ENCODE data around the gene TSPAN1.

The TSPAN1 gene

DNA sequence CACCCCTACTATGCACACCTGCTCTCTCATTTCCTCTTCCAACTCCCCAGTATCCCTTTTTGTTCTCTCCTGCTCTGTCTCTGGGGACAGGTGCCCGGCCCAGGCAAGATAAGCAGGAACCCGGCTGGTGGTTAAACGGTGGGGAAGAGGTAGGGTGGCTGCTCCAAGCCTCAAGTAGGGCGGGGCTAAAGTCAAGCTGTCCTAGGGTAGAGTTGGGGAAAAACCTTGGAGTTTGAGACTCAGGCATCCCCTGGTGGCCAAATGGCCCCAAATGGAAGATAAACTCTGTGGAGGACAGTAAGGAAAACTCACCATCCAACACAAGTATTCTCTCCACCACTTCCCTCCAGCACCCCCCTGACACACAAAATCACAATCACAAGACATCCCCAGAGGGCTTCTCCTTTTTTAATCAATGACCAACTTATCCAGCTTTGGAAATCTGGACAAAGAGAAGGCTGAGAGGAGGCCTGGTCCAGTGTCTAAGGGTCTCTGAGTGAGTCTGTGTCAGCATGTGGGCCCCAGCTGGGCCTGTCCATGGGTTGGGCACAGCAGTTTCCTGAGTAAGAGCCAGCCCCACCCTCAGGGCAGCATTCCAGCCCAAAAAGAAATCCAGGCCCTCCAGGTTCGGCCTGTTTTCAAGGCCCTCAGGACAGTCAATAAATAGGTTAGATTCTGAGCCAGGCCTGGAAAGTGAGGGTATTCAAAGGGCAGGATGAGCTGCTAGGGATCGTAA, 13.6 kb downstream of the TSPAN1 start:
- no peak for DNase-seq

DNA sequence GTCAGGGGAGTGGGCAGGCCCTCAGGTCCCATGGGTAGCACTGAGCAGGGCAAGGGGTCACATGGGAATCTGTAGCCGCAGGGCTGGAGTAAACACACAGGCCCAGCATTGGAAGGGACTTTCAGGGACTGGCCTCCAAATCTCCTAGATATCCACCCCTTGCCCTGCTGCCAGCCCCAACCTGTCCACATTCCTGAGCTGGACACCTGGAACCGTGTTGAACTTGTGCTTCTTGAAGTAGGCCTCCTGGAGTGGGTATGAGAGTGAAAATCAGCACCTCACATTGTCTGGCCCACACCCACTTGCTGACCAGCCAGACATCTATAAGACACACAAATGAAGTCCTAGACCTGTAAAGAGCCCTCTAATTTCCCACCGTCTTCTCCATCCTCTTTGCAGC, 15.7 kb downstream of the TSPAN1 start:
- no peak for DNase-seq

DNA sequence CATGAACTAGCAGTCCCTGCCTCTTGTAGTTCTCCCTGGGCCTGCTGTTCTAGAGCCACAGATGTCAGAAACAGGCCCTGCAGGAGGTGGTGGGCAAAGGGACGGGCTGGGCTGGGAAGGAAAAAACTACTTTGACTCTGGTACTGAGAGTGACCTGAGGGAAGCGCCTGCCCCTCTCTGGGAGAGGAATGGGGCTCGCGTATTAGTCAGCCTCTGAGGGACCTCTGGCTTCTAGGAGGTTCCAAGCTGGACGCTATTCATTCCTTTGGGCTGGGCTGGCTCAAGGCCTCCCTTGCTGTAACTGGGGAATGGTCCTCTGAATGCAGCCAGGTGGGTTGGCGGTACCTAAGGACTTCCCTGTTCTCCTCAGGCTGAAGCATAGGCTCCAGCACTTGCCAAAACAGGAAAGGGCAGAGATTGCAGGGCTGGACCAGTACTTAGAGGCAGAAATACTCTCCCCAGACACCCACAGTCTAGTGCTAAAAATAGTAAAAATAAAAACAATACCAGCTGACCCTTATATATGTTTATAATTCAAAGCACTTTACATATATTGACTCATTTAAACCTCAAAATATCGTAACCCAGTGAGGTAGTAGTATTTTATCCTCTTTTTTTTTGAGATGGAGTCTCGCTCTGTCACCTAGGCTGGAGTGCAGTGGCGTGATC, 16.3 kb downstream of the TSPAN1 start:
- no peak for DNase-seq

DNA sequence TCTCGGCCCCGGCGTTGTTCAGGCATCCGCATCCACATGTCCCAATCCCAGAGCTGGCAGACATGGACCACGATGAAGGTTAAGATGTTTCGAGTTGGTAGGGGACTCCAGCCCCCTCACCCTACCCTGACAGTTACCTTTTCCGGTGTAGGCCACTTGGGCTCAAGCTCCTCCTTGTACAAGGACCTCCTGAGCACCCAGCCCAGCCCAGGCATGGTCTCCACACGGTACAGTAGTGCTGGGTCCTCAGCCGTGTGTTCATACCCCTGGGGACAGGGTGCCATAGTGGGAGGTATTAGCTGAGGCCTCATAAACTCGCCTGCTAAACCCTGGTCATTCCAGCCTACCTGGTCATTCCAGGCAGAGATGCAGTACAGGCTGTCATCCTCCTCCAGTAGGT, 17.3 kb downstream of the TSPAN1 start:
- no peak for DNase-seq

DNA sequence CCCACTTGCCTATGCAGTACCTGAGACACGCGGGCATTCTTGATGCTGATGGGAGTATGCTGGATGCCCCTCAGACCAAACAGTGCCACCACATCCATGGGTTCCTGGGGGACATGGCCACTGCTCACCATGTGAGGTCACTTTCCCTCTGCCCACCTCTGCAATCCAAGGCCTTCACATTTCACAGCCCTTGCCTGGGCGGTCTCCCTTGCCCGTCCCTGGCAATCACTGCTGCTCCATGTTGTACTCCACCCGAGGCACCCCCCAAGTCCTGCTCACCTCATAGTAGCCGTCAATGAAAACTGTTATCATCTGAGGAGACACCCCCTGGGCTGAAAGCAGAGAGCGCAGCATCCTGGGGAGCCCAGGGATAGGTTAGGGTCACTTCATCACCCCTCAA, 18.4 kb downstream of the TSPAN1 start:
- DNase-seq = no peak

DNA sequence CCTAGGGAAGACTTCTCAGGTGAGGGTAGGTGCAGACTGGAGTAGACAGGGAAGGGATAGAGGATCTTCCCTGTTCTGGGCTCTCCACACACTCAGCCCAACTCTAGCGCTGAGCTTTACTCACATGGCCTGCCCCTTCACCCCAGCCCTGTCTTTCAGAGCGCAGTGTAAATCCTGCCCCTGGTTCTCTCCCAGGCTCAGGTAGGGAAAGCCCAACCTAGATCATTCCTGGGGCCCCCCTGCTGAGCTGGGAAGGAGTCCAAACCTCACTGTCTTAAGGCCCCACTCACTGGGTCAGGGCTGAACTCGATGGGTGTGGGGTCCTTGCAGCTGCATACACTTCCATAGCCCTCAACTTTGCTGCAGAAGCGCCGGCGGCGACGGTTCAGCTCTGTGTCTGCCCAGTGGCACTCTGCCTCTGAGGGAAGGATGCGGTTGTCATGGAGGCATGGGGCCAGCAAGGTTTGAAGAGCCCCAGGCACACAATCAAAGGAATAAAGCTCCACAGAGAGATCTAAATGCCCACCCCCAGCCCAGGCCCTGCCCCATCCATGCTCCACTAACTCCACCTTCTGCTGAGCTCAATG, 19.2 kb downstream of the TSPAN1 start:
- peak; percentile 43 for DNase-seq

DNA sequence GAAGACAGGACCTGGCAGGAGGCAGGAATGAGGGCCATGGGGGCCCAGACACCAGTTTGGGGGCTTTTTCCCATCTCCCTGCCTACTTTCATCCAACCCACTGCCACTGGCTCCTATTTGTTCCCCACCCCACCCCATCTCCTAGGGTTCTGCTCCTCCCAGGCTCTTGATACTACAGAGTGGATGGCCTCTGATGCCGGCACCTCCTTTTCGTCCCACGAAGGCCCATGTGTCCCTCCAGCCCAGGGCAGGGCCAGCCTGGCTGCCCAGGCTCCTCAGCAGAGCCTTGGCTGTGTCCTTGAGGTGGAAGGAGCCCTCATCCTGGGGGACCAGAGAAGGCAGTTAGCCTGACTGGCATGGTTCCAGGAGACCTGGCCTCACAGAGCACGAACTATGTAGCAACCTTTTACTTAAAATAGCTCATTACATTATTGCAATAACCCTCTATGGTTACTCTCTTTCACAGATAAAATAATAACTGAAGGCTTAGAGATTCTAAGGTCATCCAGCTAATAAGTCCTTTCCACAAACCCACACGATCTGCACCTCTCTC, 19.8 kb downstream of the TSPAN1 start:
- DNase-seq = no peak

DNA sequence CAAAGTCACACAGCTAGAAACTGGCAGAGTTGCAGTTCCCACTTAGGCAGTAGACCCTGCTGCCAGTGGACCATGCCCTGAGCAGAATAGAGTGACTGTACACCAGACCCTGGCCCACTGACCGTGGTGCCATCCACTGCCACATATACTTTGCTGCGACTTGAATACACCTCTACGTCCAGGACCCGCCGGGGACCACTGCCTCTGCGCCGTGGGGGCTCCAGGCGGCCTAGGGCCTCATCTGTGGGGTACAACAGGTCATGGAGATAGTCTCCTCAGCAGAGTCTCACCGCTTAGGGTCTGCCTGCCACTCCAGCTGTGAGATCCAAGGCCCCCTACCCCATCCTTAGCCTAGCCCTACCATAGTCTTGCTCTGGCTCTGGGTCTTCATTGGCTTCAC, 21.7 kb downstream of the TSPAN1 start:
- DNase-seq = no peak

DNA sequence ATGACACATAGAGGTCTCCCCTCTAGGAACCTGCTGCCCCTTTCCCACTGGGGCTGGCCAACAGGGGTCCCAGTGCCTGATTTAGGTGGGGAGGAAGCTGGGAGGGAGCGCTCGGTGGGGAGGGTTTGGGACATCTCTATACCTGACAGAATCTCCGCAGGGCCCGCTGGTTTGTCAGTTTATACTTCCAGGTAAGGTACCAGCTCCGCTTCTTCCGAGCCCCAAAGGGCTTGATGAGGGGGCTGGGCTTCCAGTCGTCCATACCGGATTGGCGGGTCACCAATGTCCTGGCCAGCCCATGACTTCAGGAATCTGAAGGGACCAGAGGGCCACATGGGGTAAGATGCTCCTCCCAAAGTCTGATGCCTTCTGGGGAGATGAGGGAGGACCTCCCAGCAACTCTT, 22.7 kb downstream of the TSPAN1 start:
- DNase-seq = no peak

DNA sequence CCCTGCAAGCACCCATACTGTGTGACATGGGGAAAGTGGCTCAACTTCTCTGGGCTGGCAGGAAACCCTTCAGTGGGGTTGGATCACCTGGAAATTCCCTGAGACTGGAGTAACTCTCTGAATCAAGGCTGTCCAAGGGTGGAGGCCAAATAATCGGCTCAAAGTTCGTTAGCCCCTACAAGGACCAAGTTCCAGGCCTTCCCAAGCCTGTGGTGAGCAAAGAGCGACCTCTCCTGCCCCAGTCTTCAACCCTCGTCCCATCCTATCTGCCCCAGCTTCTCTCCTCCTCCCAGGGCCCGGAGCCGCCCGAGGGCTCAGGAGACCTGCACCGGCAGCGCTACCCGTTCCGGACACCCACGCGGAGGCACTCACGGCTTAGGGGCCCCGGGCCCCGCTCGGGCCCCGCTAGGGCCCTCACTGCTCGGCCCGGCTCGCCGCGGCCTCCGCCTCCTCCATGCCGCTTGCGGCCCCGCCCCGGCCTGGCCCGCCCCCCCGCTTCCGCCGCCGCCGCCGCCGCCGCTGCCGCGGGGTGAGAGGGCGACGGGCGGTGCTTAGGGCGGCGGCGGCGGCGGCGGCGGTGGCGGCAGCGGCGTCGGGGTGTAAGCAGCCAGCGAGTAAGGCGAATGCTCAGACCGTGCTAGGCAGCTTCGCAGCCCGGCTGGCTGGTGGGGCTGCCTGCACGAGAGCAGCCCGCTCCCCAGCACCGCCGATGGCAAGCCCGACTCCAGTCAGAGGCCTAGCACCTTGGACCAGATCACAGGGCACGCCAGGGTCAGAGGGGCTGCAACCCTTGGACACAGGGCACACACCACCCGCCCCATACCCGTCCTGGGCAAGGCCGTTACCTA, 23.3 kb downstream of the TSPAN1 start, which contains the start of gene POMGNT1:
POMGNT1 (minus strand) TSS at position 471 of the 848 bp plus-strand sequence. CDS start 613 bp downstream, outside the sequence.
- DNase-seq = peak; percentile 60

DNA sequence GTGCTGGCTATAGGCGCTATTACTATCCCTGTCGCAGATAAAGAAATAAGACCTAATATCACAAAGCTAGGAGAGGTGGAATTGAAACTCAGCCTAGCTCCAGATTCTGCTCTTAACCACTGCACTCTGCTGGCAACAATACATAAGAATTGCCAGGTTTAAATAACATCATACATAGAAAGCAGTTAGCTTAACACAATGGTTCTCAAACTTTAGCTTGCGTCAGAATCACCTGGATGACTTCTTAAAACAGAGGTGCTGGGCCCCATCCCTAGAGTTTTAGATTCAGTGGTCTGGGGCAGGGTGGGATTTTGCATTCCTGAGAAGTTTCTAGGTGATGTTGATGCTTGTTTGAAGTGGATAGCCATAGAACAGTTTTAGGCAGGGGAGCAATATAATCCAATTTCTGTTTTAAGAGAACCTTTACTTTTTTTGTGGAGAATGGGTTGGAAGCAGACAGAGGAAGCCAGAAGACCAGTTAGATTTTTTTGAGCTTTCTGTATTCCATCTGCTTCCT, 24.4 kb downstream of the TSPAN1 start:
- no peak for DNase-seq

DNA sequence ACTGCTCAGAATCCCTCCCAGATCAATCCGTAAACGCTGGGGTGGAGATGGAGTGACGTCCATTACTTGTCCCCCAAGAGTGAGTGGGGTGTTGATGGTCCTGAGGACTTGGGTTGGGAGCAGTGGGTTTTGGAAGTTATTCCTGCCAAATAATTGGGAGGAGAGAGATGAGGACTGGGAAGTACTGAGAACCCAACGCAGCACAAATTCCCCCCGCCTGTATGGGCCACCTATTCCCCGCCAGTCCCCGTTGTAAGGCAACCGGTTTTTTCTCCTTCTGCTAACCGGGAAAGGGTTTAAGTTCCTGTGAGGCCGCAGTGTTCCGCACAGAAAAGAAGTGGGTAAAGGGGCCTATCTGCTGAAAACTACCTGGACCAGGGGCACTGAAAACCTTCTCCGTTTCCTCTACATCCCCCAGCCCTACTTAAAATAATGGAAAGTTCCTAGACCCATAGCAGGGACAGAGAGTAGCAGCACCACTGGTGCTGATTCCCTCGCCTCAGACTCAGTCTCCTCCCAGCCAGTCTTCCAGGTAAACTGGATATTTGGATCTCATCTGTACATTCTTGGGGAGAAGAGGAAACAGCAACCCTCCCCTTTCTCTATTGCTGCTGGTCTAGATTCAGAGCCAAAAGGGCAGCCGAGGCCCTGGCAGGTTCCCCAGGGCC, 29.0 kb downstream of the TSPAN1 start:
- peak; percentile 72 for DNase-seq

DNA sequence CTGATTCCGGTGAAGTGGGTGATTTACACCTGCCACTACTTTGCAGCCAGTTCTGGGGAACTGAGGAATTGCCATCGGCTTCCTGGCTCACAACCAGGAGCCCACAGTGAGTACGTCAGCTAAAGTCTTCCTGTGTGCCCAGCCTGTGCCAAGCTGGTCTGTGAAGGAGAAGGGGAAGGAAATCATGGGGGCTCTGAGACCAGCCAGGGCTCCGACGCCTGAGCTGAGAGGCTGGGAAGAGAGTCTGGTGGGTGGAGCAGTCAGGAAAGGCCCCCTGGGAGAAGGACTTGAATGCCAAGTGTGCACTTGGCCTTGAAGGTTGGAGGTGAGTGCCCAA, 29.5 kb downstream of the TSPAN1 start:
- peak; percentile 95 for DNase-seq

DNA sequence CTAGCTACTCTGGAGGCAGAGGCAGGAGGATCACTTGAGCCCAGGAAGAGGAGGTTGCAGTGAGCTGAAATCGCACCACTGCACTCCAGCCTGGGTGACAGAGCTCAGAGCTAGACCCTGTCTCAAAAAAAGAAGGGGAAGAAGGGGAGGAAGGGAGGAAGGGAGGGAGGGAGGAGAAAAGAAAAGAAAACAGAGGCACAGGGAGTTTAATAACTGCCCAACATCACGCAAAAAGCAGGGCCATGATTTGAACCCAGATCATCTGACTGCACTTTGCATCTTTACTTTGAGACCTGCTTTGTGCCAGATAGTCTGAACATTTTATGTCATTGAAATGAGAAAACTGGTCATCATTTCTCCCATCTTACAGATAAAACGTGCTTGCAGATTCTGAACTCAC, 30.3 kb downstream of the TSPAN1 start:
- DNase-seq = no peak

DNA sequence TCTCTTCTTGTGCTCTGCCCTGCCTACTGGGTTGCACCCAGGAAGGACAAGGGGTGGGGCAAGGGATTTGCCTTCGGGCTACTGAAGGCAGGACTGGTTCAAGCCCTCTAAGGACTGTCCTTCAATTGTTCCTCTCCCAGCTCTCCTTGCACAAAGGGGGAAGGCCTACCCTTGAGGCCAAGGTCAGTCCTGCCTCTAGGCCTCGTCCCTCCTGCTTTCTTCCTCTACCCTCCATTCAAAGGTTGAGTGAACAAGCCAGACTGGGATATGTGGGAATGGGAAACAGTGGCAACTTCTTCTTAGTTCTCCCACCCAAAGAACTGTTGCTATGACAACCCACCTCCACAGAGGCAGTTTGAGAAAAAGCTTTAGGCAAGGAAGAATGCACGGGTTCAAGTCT, 30.9 kb downstream of the TSPAN1 start:
- no peak for DNase-seq

DNA sequence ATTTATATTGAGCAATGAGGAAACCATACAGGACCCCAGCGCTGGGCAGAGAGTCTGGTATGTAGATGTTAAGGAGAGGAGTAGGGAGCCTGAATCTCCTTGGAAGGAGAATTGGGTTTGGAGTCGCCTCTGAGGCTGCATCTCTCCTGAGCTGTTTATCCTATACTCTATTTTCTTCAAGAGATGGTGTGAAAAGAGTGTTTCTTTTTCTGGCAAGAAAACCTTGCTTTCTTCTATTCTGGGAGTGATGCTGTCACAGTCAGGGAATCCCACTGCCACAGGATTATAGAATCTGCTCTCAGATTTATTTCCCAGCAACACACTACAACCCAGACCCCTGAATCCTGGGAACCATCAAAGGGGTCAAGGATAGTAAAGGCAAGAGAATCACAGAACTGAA, 31.5 kb downstream of the TSPAN1 start:
- no peak for DNase-seq

DNA sequence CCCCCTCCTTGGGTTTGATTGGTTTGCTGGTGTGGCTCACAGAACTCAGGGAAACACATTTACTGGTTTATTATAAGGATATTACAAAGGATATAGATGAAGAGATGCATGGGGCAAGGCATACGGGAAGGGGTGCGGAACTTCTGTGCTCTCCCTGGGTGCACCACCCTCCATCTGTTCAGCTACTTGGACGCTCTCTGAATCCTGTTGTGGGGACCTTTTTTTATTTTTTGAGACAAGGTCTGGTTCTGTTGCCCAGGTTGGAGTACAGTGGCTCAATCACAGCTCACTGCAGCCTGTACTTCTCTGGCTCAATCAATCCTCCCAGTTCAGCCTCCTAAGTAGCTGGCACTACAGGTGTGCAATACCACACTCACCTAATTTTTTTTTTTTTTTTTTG, 35.7 kb downstream of the TSPAN1 start:
- no peak for DNase-seq

DNA sequence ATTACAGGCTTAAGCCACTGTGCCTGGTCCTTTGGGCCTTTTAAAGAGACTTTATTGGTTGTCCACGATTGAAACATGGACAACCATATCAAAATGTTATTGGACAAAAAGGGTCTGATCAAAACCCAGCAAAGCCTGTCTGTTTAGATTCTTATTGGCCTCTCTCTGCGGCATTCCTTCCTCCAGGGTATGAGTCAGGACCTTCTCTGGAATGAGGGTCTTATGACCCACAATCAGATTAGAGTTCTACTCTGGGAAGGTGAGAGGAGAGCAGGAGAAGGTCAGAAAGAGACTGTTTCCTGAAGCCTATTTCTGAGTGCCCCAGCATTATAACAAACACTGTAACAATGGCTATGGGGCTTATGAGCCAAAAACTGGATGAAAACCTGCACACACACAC, 36.2 kb downstream of the TSPAN1 start:
- DNase-seq = no peak

DNA sequence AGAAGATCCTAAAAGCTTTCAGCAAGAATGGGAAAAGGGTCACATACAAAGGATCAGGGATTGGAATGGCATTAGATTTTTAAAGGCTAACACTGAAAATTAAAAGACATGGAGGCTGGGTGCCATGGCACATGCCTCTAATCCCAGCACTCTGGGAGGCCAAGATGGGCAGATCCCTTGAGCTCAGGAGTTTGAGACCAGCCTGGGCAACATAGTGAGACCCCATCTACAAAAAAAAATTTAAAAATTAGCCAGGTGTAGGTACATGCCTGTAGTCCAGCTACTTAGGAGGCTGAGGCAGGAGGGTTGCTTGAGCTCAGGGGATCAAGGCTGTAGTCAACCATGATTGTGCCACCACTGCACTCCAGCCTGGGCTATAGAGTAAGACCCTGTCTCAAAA, 40.6 kb downstream of the TSPAN1 start:
- no peak for DNase-seq

DNA sequence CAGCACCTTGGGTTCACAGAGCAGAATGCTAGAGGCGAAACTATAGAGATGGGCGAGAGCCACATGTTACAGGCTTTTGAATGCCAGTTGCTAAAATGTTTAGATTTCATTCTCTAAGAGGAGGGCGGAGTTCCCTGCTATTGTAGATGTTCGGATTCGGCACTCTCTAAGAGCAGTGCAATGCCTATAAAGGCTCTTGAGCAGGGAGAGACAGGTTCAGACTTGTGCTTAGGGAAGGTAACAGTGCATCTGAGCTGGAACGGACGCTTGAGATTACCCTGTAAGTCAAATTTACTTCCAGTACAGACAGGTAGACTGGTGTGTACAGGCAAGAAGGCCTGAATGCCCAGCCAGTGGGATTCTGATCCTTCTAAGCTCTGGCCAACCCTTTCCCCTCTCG, 43.6 kb downstream of the TSPAN1 start:
- DNase-seq = peak; percentile 99

DNA sequence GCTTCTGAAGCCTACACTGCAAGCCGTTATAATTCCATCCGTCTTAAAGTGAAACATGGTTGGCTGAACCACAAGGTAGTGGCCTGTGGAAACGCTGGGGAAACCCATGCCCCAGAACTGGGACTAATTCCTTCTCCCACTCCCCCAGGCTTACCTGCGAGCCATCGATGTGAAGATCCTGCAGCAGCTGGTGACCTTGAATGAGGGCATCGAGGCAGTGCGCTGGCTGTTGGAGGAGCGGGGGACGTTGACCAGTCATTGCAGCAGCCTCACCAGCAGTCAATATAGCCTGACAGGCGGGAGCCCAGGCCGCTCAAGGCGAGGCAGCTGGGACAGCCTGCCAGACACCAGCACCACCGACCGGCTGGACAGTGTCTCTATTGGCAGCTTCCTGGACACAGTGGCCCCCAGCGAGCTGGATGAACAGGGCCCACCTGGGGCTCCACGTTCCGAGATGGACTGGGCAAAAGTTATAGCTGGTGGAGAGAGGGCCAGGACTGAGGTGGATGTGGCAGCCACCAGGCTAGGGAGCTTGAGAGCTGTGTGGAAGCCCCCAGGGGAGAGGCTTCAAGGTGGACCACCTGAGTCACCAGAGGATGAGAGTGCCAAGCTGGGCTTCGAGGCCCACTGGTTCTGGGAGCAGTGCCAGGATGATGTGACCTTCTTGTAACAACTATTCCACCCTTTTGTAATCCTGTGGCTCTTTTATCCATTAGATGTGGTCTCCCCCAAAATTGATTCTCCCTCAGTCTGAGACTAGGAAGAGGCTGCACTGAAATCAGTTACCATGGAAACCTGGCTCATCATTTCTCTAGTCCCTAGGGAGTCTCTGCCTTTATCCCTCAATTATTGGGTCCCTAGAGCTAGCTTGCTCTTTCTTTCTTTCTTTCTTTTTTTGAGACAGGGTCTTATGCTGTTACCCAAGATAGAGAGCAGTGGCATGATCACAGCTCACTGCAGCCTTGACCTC, 44.9 kb downstream of the TSPAN1 start:
- peak; percentile 24 for DNase-seq

Measured in DMS79 treated with DMSO at 0.1 percent for 48 hours (cell line).